ENCODE results near the gene STX8.
"Not testable (repeated sequence)": the region's sequence is repeated elsewhere in the genome, so short reads cannot be mapped to it uniquely, and the experiment has no call there.

The STX8 gene

DNA sequence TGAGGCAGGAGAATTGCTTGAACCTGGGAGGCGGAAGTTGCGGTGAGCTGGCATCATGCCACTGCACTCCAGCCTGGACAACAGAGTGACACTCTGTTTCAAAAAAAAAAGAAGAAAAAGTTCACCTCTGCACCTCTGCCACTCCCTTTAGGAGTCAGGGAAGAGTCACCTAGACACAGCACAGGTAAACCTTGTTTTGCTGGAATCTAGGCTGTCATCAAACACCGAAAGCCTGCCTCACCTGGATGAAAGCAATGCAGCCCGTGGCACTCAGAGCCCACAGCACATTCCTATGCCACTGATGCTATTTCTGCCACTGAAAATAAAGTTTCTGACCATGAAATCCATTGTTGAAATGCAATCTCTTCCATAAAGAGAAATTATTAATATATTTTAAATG is 23.0 kb upstream of the STX8 start:
- in situ Hi-C loops (cut with HindIII; ENCODE audit: low sequenced_read_pairs): no loop called here
- no peak overlapping the region for H3K4me3 ChIP-seq (ENCODE audit: low read depth, low read length)
- DNase-seq (ENCODE audit: low read depth, low spot score): no peak
- TF ChIP-seq, protein P1, sequence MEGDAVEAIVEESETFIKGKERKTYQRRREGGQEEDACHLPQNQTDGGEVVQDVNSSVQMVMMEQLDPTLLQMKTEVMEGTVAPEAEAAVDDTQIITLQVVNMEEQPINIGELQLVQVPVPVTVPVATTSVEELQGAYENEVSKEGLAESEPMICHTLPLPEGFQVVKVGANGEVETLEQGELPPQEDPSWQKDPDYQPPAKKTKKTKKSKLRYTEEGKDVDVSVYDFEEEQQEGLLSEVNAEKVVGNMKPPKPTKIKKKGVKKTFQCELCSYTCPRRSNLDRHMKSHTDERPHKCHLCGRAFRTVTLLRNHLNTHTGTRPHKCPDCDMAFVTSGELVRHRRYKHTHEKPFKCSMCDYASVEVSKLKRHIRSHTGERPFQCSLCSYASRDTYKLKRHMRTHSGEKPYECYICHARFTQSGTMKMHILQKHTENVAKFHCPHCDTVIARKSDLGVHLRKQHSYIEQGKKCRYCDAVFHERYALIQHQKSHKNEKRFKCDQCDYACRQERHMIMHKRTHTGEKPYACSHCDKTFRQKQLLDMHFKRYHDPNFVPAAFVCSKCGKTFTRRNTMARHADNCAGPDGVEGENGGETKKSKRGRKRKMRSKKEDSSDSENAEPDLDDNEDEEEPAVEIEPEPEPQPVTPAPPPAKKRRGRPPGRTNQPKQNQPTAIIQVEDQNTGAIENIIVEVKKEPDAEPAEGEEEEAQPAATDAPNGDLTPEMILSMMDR (IDR thresholded peaks at IDR 0.05; ENCODE audit: low read depth, low read length): no peak

DNA sequence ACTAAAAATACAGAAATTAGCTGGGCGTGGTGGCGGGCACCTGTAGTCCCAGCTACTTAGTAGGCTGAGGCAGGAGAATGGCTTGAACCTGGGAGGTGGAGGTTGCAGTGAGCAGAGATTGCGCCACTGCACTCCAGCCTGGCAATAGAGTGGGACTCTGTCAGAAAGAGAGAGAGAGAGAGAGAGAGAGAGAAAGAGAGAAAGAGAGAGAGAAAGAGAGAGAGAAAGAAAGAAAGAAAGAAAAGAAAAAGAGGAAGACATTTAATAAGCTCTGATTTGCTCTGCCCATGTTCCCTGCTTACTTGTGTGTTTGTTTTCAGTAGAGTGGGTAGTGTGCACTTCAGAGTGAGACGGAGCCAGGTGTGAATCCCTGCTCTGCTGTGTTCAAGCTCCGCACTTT is 22.0 kb upstream of the STX8 start:
- in situ Hi-C loops (cut with HindIII; ENCODE audit: low sequenced_read_pairs): not testable (repeated sequence)

DNA sequence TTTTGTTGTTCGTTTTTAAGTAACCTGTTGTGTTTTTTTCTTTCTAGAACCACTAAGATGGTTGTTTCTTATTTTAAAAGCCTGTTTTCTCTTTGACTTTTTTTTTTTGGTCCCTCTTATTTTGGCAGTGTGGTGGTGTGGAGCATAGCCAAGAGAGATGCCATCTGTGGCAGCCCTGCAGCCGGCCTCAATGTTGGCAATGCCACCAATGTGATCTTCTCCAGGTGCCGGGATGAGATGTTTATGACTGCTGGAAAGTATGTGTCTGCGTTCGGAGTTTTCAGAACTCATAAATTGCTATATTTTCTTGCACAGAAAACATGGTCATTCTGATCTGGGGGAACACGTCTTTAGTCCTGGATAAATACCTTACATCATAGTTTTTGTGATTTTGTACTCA is 18.4 kb upstream of the STX8 start:
- TF ChIP-seq, protein P1 (IDR thresholded peaks at IDR 0.05; ENCODE audit: low read depth, low read length): no peak
- in situ Hi-C loops (cut with HindIII; ENCODE audit: low sequenced_read_pairs): no loop called here
- DNase-seq (ENCODE audit: low read depth, low spot score): no peak
- H3K4me3 ChIP-seq (ENCODE audit: low read depth, low read length): no peak overlapping the region

More for the DNA sequence above, 22.0 kb upstream of the STX8 start:
- H3K4me3 ChIP-seq (ENCODE audit: low read depth, low read length); DNase-seq (ENCODE audit: low read depth, low spot score): not testable (repeated sequence)

DNA sequence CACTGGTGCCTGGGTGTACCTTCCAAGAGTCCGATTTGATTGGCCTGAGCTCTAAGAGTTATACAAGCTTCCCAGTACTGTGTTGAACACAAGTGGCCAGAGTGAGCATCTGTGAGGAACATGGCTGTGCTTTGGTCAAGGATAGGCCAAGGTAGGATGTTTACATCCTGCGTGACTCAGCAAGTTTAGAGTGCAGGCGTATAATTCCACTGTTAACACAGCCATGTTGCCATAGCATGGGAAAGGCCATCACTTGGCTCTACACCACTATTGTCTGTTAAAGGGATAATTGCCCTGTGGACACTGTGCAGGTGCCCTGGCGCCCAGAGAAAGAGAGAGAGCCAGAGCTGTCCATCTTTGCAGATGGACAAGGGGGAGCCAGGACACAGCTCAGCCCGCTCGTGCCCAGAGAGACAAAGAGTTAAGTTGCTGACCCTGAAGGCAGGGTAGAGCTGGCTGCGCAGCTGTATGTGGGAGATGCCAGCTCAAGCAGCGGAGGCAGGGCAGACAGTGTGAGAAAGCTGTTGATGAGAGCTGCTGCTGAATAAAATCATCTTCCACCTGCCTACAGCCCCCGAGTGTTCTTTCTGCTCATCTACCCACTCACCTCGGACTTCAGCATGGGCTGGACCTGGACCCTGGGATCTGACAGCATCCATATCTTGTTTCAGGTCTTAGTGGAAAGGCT is 12.5 kb upstream of the STX8 start:
- TF ChIP-seq, protein P1 (IDR thresholded peaks at IDR 0.05; ENCODE audit: low read depth, low read length): no peak
- in situ Hi-C loops (cut with HindIII; ENCODE audit: low sequenced_read_pairs): no loop called here
- DNase-seq (ENCODE audit: low read depth, low spot score): no peak
- no peak overlapping the region for H3K4me3 ChIP-seq (ENCODE audit: low read depth, low read length)

DNA sequence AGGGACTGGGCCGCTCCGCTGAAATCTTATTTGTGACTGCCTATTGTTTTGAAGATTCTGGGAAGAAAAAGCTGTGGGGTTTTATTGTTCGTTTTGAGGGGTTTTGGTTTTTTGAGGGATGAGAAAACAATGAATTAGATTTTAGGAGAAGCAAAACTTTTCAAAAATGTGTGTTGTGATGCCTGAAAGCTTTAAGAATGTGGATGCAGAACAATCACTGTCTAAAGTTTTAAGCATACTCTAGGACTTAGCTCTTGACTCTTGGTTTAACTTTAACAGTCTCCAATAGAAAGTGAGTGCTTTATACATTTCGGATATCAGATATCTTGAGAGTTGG is 1.7 kb upstream of the STX8 start:
- in situ Hi-C loops (cut with HindIII; ENCODE audit: low sequenced_read_pairs): no loop called here
- H3K4me3 ChIP-seq (ENCODE audit: low read depth, low read length): no peak overlapping the region
- TF ChIP-seq, protein P1 (IDR thresholded peaks at IDR 0.05; ENCODE audit: low read depth, low read length): no peak
- no peak for DNase-seq (ENCODE audit: low read depth, low spot score)

DNA sequence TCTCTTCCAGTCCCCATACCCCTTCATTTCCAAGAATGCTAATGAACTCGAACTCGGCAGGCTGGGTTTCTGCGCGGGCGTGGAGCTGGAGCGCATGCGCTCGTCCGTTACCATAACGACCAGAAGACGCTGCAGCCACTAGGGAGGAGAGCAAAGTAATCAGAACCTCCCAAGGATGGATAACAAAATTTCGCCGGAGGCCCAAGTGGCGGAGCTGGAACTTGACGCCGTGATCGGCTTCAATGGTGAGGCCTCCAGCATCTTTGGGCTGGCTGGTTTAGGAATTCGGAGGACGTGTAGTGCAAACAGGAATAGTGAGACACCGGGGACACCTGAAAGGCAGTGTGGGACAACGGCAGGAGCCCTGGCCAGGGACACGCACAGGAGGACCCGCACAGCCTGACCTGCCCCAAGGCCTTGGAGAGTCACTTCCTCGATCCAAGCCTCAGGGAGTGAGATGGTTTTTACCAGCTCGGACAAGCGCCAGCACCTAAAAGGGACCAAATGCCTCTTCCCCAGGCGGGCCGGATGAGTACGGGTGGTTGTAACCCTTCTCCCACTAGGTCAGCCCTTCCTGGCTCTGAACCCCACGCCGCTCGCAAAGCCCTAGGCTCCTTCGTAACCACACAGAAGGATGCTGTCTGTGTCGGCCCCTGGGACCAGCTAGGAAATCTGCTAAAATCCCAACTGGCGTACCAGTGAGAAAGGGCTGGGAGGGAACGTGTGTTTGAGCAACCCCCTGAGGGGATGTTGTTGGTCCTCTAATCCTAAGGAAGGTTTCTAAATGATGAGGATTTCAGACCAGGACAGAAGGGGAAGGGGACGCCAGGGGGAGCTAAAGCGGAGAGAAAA is 1.1 kb upstream of the STX8 start, which contains the start of gene CFAP52:
CFAP52 (plus strand) TSS at position 122 of the 852 bp plus-strand sequence; CDS start at position 176, 54 bp downstream.
- H3K4me3 ChIP-seq (ENCODE audit: low read depth, low read length): peak within 1 kb of the TSS; percentile 95
- in situ Hi-C loops (cut with HindIII; ENCODE audit: low sequenced_read_pairs): no loop called here
- DNase-seq (ENCODE audit: low read depth, low spot score): peak; percentile 79
- TF ChIP-seq, protein P1 (IDR thresholded peaks at IDR 0.05; ENCODE audit: low read depth, low read length): peak; percentile 88

DNA sequence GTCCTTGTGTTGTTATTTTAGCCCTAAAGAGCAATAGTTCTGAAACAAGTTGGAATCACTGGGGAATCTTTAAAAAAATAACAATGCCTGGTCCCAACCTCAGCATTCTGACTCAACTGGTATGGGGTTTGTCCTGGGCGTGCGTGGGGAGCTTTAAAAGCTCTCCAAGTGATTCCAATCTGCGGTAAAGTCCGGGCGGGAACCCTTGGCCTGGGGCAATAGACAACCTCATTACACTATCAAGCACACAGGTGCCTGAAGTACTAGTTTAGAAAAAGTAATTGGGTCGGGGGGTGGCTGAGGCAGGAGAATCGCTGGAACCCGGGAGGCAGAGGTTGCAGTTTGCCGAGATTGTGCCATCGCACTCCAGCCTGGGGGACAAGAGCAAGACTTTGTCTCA is 4.4 kb downstream of the STX8 start:
- no peak for DNase-seq (ENCODE audit: low read depth, low spot score)
- no peak overlapping the region for H3K4me3 ChIP-seq (ENCODE audit: low read depth, low read length)
- in situ Hi-C loops (cut with HindIII; ENCODE audit: low sequenced_read_pairs): no loop called here
- TF ChIP-seq, protein P1 (IDR thresholded peaks at IDR 0.05; ENCODE audit: low read depth, low read length): no peak
